OCI-LY1 (cell line): ENCODE data around the gene MDM1.

Source experiments
- CTCF ChIP-seq: fragments of 200-600 bp; sonication (generic), shearing (Covaris generic); IDR thresholded peaks from 2 replicates; pipeline ENCODE4 v1.5.1; 2017; ENCODE audit warnings: mild to moderate bottlenecking, antibody characterized with exemption, low read length, moderate library complexity, mixed read lengths
- EZH2 ChIP-seq: fragments of 200-600 bp; sonication (generic), shearing (Covaris generic); IDR thresholded peaks from 2 replicates; pipeline ENCODE4 v1.8.0; 2017; ENCODE audit warnings: borderline replicate concordance, mixed run types, mild to moderate bottlenecking, antibody characterized with exemption, low read length, moderate library complexity, mixed read lengths

GRCh38 chr12:68259318-68259940 is 72.7 kb downstream of the MDM1 start:
- TF ChIP-seq CTCF: no peak
- no peak for TF ChIP-seq EZH2
